Thymus (tissue), 11 donors: ENCODE measurements around the gene TDRD7. TPM values are rescaled to one million over a fixed set of nuclear protein-coding genes. Genes with fewer than 3 reads are reported as not detected.
"Not testable (repeated sequence)": the region's sequence is repeated elsewhere in the genome, so short reads cannot be mapped to it uniquely, and the experiment has no call there.

Experiments
- DNase-seq, 9 donors: peaks; one replicate each; pipeline ENCODE4 v3.0.0-alpha.2; 2013; ENCODE audit warnings: low spot score in 9 of 9, low read depth in 6 of 9, missing footprints in 1 of 9
- H3K27ac ChIP-seq, 2 donors: one replicate each; pipeline ENCODE4 v1.5.1; 2013; ENCODE audit warnings: control low read depth in 1 of 2, low read depth in 1 of 2, low read length in 1 of 2, mild to moderate bottlenecking in 1 of 2, moderate library complexity in 1 of 2
- H3K27me3 ChIP-seq, 2 donors: one replicate each; pipeline ENCODE4 v1.5.1; 2013; ENCODE audit warnings: low read length in 1 of 2; ENCODE audit not compliant: control insufficient read depth in 2 of 2, insufficient read depth in 1 of 2
- H3K36me3 ChIP-seq, 2 donors: one replicate each; pipeline ENCODE4 v1.5.1; 2013; ENCODE audit warnings: low read length in 1 of 2, mild to moderate bottlenecking in 1 of 2, moderate library complexity in 1 of 2; ENCODE audit not compliant: control insufficient read depth in 2 of 2, insufficient read depth in 2 of 2
- H3K4me1 ChIP-seq, 2 donors: one replicate each; pipeline ENCODE4 v1.5.1; 2013; ENCODE audit warnings: low read length in 2 of 2; ENCODE audit not compliant: control insufficient read depth in 2 of 2, insufficient read depth in 2 of 2
- H3K4me3 ChIP-seq, 2 donors: one replicate each; pipeline ENCODE4 v1.5.1; 2013; ENCODE audit warnings: low read length in 2 of 2, control low read depth in 1 of 2, mild to moderate bottlenecking in 1 of 2
- H3K9me3 ChIP-seq, 2 donors: one replicate each; pipeline ENCODE4 v1.5.1; 2013; ENCODE audit warnings: low read length in 1 of 2, mild to moderate bottlenecking in 1 of 2; ENCODE audit not compliant: control insufficient read depth in 2 of 2, insufficient read depth in 1 of 2
- WGBS: extraction: QIAGEN DNeasy Blood & Tissue Kit; methylation state at CpG from one replicate; pipeline ENCODE4 v1.1.7; 2013; 5-methylcytosine and 5-hydroxymethylcytosine counted together
- polyA plus RNA-seq: library from polyadenylated mRNA; stranded (reverse); fragments of 200-250 nt; gene quantifications from one replicate; pipeline ENCODE4 v1.2.3, GENCODE V29; 2013
- total RNA-seq: library from RNA; stranded (reverse); fragments of 120-200 nt; gene quantifications from one replicate; pipeline ENCODE4 v1.2.4, GENCODE V29; 2013
- donor health status: healthy.

The TDRD7 gene
- total and polyA plus RNA-seq, 2 donors: 12.3 to 14.2 TPM

DNA sequence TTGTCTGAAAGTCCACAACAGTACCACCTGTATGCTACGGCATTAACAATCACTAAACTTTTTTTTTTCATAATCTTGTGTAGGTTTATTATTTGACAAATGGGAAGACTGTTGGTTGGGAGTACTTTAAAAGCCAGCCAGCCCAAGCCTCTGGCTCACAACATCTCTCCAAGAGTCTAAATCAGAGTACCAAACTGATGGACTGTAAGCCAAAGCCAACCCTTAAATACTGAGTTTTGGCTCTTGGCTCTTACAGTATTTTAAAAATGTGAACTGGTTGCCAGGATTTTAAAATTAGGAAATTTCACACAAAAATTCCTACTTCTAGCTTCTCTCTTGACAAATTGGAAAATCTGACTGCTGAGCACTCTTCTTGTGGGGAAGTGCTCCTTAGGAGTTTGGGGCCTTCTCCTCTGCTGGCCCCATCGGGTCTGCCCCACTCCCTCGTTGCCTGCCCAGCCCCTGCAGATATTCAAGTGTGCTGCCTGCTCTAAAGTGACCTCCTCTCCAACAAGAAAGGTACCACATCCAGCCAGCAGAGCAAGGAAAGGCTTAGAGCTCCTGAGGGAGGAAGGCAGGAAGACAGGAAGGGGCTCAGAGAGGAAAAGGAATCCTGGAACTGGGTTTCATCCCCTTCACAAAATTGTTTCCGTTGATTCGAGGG lies 67.7 kb downstream of the TDRD7 start:
- WGBS: 94% methylated on average over 5 of the region's 5 CpGs
- Histone ChIP-seq H3K27me3 (no peaks in the 10 kb centered on the region), H3K4me3 (no peak overlapping the region), H3K27ac (no peak overlapping the region), H3K36me3 (peaks cover 5 to 6% of the 10 kb centered on the region in 2 donors), H3K9me3 (no peaks in the 10 kb centered on the region), H3K4me1 (no peaks in the 10 kb centered on the region)
- DNase-seq: no peak

DNA sequence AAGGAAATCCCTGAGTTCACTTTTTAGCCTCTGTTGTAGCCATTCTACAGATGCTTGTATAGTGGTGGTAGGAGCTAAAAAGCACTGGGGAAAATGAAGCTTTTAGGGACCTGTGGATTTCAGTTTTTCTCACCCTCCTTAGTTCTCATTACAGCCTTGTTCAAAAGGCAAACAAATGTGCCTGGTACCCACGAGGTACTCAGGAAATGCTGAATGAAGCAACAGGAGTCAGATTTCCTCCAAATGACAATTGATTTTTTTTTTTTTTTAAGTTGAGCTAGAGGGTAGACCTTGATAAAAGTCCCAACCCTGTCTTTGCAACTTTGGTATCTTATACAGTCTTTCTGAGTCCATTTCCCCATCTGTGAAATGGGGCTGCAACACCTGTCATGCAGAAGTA lies 68.3 kb downstream of the TDRD7 start:
- H3K27ac ChIP-seq: no peak overlapping the region
- H3K4me1 ChIP-seq: no peaks in the 10 kb centered on the region
- H3K4me3 ChIP-seq: no peak overlapping the region
- no peaks in the 10 kb centered on the region for H3K9me3 ChIP-seq
- no peaks in the 10 kb centered on the region for H3K27me3 ChIP-seq
- no peak for DNase-seq
- WGBS: 23% methylated on average over 1 of the region's 1 CpG
- H3K36me3 ChIP-seq: peaks cover 5 to 6% of the 10 kb centered on the region in 2 donors

DNA sequence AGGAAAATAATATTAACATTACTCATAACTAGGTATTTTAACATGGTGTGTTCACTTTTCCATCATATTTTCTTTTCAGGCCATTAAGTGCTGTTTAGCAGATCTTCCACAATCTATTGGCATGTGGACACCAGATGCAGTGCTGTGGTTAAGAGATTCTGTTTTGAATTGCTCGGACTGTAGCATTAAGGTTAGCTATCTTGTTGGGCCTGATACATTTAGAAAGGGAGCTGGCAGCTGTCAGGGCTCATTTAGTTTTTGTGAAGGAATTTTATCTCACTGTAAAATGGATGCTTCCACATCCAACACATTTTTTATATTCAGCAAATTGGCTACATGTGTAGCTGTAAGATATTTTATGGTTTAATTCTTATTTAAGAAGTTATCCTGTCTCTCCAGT lies 68.9 kb downstream of the TDRD7 start:
- Histone ChIP-seq H3K4me1 (no peaks in the 10 kb centered on the region), H3K27me3 (no peaks in the 10 kb centered on the region), H3K27ac (no peak overlapping the region), H3K9me3 (no peaks in the 10 kb centered on the region), H3K4me3 (no peak overlapping the region), H3K36me3 (peaks cover 5 to 6% of the 10 kb centered on the region in 2 donors)
- 98% methylated on average over 1 of the region's 1 CpG for WGBS
- DNase-seq: no peak

DNA sequence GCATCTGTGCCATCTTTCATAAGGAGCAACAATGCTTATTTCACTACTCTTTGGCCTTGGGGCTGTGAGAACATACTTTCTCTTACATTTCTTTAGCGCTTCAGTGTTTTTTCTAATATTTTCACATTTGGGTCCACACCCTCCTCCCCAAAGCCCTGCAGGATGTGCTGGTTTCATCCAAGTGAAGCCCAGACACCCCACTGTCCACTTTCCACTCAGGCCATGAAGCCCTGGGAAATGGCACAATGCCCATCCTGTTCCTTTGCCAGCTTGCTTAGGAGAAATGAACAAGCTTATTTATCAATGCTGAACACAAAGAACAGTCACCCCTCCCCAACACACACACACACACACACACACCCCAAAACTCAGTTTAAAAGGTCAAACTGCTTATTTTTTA lies 72.2 kb downstream of the TDRD7 start:
- Histone ChIP-seq H3K27ac (no peak overlapping the region), H3K4me1 (no peaks in the 10 kb centered on the region), H3K27me3 (no peaks in the 10 kb centered on the region), H3K9me3 (no peaks in the 10 kb centered on the region), H3K4me3 (no peak overlapping the region), H3K36me3 (peaks cover 5 to 6% of the 10 kb centered on the region in 2 donors)
- 100% methylated on average over 1 of the region's 1 CpG for WGBS
- no peak for DNase-seq

DNA sequence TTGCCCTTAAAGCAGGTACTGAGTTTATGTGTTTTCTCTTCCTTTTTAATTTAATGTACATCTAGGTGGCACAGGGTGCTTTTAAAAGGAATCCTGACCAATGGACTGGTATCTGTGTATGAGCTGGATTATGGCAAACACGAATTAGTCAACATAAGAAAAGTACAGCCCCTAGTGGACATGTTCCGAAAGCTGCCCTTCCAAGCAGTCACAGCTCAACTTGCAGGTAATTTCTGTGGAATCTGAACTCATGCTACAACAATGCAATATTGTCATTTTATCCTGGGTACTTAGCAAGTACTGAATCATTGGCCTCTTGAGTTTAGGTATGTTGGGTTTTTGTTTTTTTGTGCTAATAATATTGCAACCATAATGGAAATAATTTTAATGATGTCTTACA lies 75.2 kb downstream of the TDRD7 start:
- H3K4me1 ChIP-seq: no peaks in the 10 kb centered on the region
- no peak overlapping the region for H3K4me3 ChIP-seq
- H3K27ac ChIP-seq: no peak overlapping the region
- peaks cover 5 to 6% of the 10 kb centered on the region in 2 donors for H3K36me3 ChIP-seq
- H3K27me3 ChIP-seq: no peaks in the 10 kb centered on the region
- DNase-seq: no peak
- no peaks in the 10 kb centered on the region for H3K9me3 ChIP-seq
- 95% methylated on average over 2 of the region's 2 CpGs for WGBS

DNA sequence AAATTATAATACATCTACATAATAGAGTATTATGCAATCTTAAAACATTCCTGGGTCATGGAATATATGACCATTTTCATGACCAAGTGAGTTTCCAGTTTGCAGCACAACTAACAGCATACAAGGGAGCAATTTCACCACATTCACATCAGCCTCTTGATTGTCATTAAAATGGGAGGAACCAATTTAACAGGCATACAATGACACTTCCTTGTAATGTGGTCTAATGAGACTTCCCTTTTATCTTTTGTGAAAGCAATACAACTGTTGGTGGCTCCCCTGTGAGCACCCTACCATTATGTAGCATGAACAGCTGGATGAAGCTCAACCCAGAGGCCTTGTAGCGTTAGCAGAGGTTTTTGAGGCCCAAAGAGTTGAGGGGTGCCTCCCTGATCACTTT lies 76.0 kb downstream of the TDRD7 start:
- Histone ChIP-seq H3K27me3 (no peaks in the 10 kb centered on the region), H3K9me3 (no peaks in the 10 kb centered on the region), H3K27ac (no peak overlapping the region), H3K36me3 (peaks cover 4% of the 10 kb centered on the region in 2 donors), H3K4me1 (no peaks in the 10 kb centered on the region), H3K4me3 (no peak overlapping the region)
- 91% methylated on average over 1 of the region's 1 CpG for WGBS
- DNase-seq: no peak

DNA sequence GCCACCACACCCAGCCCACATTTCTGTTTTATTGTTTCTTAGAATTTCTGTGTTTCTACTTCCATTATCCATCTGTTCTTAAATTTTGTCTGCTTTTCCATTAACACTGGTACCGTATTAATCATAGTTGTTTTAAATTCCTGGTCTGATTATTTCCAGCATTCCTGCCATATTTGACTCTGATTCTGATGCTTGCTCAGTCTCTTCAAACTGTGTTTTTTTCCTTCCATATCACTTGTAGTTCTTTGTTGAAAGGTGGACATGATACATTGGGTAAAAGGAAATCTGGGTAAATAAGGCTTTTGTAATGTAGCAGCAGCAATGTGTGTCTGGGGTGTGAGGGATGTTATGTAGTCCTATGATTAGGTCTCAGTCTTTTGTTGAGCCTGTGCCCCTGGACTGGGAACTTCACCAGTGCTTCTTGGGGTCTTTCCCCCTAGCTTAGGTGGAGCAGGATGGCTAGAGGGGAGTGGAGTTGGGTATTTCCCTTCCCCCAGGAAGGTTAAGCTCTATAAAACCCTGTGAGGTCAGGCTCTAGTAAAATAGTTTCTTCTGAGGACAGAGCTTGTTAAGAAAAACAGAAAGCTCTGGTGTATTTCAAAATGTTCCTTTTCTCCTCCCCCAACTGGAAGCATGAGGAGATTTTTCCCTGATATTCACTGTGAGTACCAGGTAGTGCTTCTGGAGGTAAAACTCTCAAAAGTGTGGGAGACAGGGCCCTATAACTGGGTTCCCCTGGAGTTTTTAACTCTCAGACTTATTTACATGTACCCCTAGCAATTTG lies 79.5 kb downstream of the TDRD7 start:
- no peaks in the 10 kb centered on the region for H3K36me3 ChIP-seq
- no peaks in the 10 kb centered on the region for H3K9me3 ChIP-seq
- H3K27me3 ChIP-seq: no peaks in the 10 kb centered on the region
- DNase-seq: no peak
- 99% methylated on average over 1 of the region's 1 CpG for WGBS
- H3K4me3 ChIP-seq: no peak overlapping the region
- no peak overlapping the region for H3K27ac ChIP-seq
- H3K4me1 ChIP-seq: no peaks in the 10 kb centered on the region

DNA sequence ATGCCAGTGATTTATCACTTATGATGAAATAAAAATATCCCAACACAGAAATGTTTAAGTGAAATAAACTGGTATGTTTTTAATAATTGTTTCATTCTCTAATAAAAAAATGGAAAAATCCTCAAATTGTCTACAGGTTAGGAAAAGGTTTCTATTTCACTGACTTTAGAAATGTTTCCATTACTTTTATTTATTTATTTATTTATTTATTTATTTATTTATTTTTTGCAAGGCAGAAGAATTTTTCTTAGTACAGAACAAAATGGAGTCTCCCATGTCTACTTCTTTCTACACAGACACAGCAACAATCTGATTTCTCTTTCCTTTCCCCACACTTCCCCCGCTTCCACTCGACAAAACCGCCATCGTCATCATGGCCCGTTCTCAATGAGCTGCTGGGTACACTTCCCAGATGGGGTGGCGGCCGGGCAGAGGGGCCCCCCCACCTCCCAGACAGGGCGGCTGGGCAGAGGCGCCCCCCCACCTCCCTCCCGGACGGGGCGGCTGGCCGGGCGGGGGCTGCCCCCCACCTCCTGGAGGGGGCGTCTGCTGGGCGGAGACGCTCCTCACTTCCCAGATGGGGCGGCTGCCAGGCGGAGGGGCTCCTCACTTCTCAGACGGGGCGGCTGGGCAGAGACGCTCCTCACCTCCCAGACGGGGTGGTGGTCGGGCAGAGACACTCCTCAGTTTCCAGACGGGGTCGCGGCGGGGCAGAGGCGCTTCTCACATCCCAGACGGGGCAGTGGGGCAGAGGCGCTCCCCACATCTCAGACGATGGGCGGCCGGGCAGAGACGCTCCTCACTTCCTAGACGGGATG lies 85.9 kb downstream of the TDRD7 start:
- not testable (repeated sequence) for H3K4me1 ChIP-seq, H3K27ac ChIP-seq, H3K9me3 ChIP-seq, DNase-seq, H3K36me3 ChIP-seq, H3K4me3 ChIP-seq
- H3K27me3 ChIP-seq: peaks cover 25 to 37% of the 10 kb centered on the region in 2 donors
- 97% methylated on average over 36 of the region's 36 CpGs for WGBS

DNA sequence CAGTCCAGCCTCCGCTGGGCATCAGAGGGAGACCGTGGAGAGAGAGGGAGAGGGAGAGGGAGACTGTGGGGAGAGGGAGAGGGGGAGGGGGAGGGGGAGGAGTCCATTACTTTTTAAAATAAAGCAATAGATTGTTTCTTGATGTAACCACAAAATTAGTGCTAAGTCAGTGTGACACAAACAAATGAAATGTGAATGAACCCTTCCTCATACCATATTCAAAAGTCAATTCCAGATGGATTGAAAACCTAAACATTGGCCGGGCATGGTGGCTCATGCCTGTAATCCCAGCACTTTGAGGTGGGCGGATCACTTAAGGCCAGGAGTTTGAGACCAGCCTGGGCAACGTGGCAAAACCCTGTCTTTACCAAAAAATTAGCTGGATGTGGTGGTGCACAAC lies 87.0 kb downstream of the TDRD7 start:
- H3K9me3 ChIP-seq, H3K4me1 ChIP-seq, H3K4me3 ChIP-seq, H3K36me3 ChIP-seq, H3K27ac ChIP-seq, DNase-seq: not testable (repeated sequence)
- 84% methylated on average over 5 of the region's 5 CpGs for WGBS
- H3K27me3 ChIP-seq: peaks cover 33 to 48% of the 10 kb centered on the region in 2 donors
